Measurements from ENCODE around the gene CDYL2.

The CDYL2 gene

GRCh38 chr16:80716564-80717139 is 87.7 kb downstream of the CDYL2 start:
- TF ChIP-seq CTCF (IDR thresholded peaks at IDR 0.05; ENCODE audit: insufficient read depth, low read length, poor library complexity, severe bottlenecking), result no peak
- Histone ChIP-seq H3K4me3 (replicated peaks; ENCODE audit: low read depth, low read length) (no peak overlapping the region), H3K27me3 (replicated peaks; ENCODE audit: control insufficient read depth, insufficient read depth, low read length) (no peaks in the 10 kb centered on the region), H3K36me3 (ENCODE audit: control insufficient read depth, insufficient read depth, low read length) (no peaks in the 10 kb centered on the region)
- no peak for DNase-seq (ENCODE audit: extremely low read depth, insufficient read length)

DNA sequence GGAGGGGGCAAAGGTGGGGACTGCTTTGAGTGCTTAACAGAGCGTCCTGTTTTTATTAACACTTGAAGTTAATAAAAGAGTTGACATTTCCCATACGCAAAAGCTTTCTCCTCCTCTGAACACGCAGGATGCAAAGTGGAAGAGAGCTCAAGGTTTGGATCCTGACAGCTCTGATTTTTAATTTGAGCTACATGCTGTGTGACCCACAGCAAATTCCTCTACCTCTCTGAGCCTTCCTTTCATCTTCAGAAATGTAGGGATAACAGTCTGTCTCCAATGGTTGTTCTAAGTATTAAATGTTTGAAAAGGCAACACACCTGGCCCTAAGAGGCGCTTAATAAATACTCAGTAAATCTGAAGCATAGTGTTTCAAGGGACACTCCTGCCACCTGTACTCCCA is 93.0 kb downstream of the CDYL2 start:
- H3K36me3 ChIP-seq (ENCODE audit: control insufficient read depth, insufficient read depth, low read length), result no peaks in the 10 kb centered on the region
- no peak for TF ChIP-seq CTCF (IDR thresholded peaks at IDR 0.05; ENCODE audit: insufficient read depth, low read length, poor library complexity, severe bottlenecking)
- DNase-seq (ENCODE audit: extremely low read depth, insufficient read length), result no peak
- H3K4me3 ChIP-seq (replicated peaks; ENCODE audit: low read depth, low read length), result no peak overlapping the region
- no peaks in the 10 kb centered on the region for H3K27me3 ChIP-seq (replicated peaks; ENCODE audit: control insufficient read depth, insufficient read depth, low read length)

GRCh38 chr16:80710918-80711317 is 93.5 kb downstream of the CDYL2 start:
- H3K27me3 ChIP-seq (replicated peaks; ENCODE audit: control insufficient read depth, insufficient read depth, low read length), result no peaks in the 10 kb centered on the region
- peak overlapping the region; percentile 29 for H3K4me3 ChIP-seq (replicated peaks; ENCODE audit: low read depth, low read length)
- no peaks in the 10 kb centered on the region for H3K36me3 ChIP-seq (ENCODE audit: control insufficient read depth, insufficient read depth, low read length)
- peak; percentile 18 for DNase-seq (ENCODE audit: extremely low read depth, insufficient read length)
- no peak for TF ChIP-seq CTCF (IDR thresholded peaks at IDR 0.05; ENCODE audit: insufficient read depth, low read length, poor library complexity, severe bottlenecking)

DNA sequence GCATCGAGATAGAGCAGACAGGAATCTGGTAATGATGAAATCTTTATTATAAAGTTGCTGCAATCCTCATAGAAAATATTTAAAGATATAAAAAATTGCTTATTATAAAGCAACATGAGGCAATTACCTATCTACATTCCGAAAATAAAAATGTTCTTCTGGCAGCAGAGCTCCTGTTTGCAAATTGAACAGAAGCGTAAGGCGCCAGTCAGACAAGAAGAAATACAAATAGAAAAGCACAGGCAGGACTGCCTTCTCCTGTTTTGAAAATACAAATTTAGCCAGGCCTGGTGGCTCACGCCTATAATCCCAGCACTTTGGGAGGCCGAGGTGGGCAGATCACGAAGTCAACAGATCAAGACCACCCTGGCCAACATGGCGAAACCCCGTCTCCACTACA is 95.6 kb downstream of the CDYL2 start:
- no peak overlapping the region for H3K4me3 ChIP-seq (replicated peaks; ENCODE audit: low read depth, low read length)
- H3K36me3 ChIP-seq (ENCODE audit: control insufficient read depth, insufficient read depth, low read length), result no peaks in the 10 kb centered on the region
- H3K27me3 ChIP-seq (replicated peaks; ENCODE audit: control insufficient read depth, insufficient read depth, low read length), result no peaks in the 10 kb centered on the region
- TF ChIP-seq CTCF (IDR thresholded peaks at IDR 0.05; ENCODE audit: insufficient read depth, low read length, poor library complexity, severe bottlenecking), result no peak
- no peak for DNase-seq (ENCODE audit: extremely low read depth, insufficient read length)

DNA sequence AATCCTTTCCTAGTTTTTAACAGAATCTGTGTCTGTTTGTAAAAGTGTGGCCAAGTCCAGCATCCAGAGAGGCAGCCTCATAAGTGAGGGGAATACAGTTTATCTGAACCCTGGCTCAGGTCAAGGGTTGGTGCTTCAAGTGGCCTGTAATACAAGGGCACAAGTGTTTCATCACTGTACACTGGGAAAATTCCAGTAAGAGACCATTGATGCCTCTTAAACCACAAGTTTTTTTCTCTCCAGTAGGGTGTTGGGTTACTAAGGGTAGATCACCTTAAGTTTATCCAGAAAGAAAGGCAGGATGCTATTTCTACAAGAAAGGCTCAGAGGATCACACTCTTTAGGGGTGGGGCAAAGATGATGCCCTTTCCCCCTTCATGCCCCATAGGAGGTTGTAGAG is 96.7 kb downstream of the CDYL2 start:
- DNase-seq (ENCODE audit: extremely low read depth, insufficient read length), result no peak
- TF ChIP-seq CTCF (IDR thresholded peaks at IDR 0.05; ENCODE audit: insufficient read depth, low read length, poor library complexity, severe bottlenecking), result no peak
- Histone ChIP-seq H3K36me3 (ENCODE audit: control insufficient read depth, insufficient read depth, low read length) (no peaks in the 10 kb centered on the region), H3K27me3 (replicated peaks; ENCODE audit: control insufficient read depth, insufficient read depth, low read length) (no peaks in the 10 kb centered on the region), H3K4me3 (replicated peaks; ENCODE audit: low read depth, low read length) (no peak overlapping the region)

DNA sequence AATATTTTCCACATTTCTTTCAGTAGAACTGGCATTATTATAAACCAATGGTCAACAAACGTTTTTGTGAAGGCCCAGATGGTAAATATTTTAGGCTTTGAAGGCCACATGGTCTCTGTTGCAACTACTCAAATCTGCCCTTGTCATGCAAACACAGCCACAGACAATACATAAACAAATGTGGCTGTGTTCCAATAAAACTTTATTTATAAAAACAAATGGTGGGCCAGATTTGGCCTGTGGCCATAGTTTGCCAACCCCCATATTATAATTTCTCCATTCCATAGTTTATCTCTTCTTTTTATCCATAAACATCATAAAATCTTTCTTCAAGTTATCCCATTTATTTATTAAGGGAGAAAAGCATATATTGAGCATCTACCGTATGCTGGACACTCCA is 98.8 kb downstream of the CDYL2 start:
- no peak overlapping the region for H3K4me3 ChIP-seq (replicated peaks; ENCODE audit: low read depth, low read length)
- no peaks in the 10 kb centered on the region for H3K27me3 ChIP-seq (replicated peaks; ENCODE audit: control insufficient read depth, insufficient read depth, low read length)
- TF ChIP-seq CTCF (IDR thresholded peaks at IDR 0.05; ENCODE audit: insufficient read depth, low read length, poor library complexity, severe bottlenecking), result no peak
- DNase-seq (ENCODE audit: extremely low read depth, insufficient read length), result no peak
- H3K36me3 ChIP-seq (ENCODE audit: control insufficient read depth, insufficient read depth, low read length), result no peaks in the 10 kb centered on the region

All from GM06990 (cell line).